Islet of Langerhans (tissue), 1 donor: ENCODE data around the gene SNAP29.
A peak's percentile ranks its signal among the peaks of the same experiment; 100 is the strongest.
"Not testable (repeated sequence)": the region's sequence is repeated elsewhere in the genome, so short reads cannot be mapped to it uniquely, and the experiment has no call there.

Source experiments
- FAIRE-seq: peaks from one replicate; lab custom pipeline; 2011; peaks lifted over from hg19 to GRCh38; lab: Jason Lieb, UNC

SNAP29 gene

GRCh38 chr22:20867179-20868024 lies 8.6 kb downstream of the SNAP29 start:
- FAIRE-seq = peak; percentile 74

GRCh38 chr22:20868025-20868962 lies 9.5 kb downstream of the SNAP29 start:
- FAIRE-seq = no peak

GRCh38 chr22:20869234-20869633 lies 10.4 kb downstream of the SNAP29 start:
- no peak for FAIRE-seq

DNA sequence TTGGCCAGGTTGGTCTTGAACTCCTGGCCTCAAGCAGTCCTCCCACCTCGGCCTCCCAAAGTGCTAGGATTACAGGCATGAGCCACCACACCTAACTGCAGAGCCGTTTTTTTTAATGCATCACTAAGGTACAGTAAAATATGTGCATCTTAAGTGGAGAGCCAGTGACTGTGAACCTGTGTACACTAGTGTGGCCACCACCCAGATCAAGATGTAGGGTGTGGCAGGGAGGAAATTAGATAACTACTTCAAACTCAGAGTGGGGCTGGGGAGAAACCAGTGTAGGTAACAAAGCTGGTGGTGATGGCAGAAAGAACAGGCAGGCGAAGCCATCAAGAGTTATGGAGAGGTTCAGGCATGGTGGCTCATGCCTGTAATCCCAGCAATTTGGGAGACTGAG lies 14.4 kb downstream of the SNAP29 start:
- no peak for FAIRE-seq

DNA sequence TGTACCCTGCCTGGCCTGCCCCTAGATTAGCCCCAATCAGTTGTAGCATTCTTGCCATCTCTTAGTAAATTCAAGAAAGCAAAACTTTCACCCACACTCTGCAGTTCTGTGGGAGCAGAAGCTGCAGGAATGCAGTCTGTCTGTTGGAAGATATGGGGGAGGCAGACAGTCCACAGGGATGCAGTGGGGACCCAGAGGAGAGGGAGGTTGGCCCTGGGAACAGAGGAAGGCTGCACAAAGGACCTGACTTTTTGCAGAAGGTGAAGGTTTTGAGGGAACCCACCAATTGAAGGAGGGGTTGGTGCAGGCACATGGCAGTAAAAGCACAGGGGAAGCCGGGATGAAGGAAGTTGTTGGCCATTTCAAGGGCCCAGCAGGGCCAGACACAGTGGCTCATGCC lies 16.5 kb downstream of the SNAP29 start:
- no peak for FAIRE-seq

- FAIRE-seq = no peak
These were observed 18.9 kb downstream of the SNAP29 start for GRCh38 chr22:20877715-20878114.

DNA sequence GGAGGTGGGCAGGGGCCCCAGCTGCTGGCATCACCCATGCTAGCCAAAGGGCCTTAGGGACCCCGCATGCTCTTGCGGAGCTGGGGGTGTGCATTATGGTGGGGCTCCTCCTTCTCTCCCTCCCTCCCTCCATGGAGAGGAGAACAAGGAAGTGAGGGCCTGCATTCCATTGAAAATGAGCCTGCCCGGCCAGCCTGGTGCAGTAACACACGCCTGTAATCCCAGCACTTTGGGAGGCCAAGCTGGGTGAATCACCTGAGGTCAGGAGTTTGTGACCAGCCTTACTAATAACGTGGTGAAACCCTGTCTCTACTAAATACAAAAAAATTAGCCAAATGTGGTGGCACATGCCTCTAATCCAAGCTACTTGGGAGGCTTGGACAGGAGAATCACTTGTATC lies 22.4 kb downstream of the SNAP29 start:
- no peak for FAIRE-seq

GRCh38 chr22:20881869-20882815 lies 23.3 kb downstream of the SNAP29 start:
- FAIRE-seq = no peak

GRCh38 chr22:20882855-20883254 lies 24.0 kb downstream of the SNAP29 start:
- no peak for FAIRE-seq

GRCh38 chr22:20884454-20884853 lies 25.6 kb downstream of the SNAP29 start:
- FAIRE-seq = no peak

GRCh38 chr22:20885017-20885556 lies 26.3 kb downstream of the SNAP29 start:
- no peak for FAIRE-seq

GRCh38 chr22:20885557-20886323 lies 26.9 kb downstream of the SNAP29 start:
- peak; percentile 61 for FAIRE-seq

DNA sequence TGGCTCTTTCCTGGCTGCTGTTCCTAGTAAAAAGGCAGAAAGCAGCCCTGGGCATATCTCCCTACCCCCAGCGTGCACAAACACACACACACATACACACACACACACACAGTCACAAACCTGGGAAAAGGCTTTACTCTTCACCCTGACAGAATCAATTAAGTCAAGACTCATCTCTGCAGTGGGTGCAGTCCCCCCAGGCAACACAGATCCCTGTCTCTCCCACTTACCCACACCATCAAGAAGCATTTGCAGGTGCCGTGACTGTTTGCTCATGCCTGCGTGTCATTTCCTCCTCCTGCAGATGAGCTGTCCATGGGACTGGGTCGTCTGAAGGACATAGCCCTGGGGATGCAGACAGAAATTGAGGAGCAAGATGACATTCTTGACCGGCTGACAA lies 28.6 kb downstream of the SNAP29 start:
- no peak for FAIRE-seq

DNA sequence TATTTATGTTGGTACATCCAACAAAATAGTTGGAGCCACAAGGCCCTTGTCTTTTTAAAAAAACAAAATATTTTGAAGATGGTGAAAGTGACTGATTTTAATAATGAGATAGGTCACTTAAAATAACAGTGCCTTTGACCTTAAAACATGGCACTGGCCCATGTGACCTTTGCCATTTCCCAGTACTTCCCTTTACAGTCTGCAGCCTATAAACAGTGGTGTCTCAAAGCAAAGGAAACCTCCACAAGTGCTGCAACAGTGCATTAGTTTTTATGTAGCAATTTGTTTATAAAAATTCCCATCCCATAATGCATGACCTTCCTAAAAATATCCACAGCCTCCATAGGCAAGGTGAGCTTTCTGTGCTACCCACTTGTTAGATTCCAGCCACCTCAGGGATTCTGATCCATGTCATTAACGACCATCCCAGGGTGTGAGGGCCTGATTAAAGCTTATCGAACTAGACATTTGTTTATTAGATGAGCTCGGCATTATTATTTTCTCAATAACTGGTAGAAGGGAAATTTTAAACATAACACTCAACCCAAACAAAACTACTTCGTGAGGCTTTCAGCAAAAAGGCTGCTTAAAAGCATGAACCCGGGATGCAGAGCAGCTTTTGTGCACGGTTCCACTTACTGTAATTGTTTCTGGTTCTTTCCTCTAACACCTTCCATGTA lies 30.4 kb downstream of the SNAP29 start:
- FAIRE-seq = no peak

DNA sequence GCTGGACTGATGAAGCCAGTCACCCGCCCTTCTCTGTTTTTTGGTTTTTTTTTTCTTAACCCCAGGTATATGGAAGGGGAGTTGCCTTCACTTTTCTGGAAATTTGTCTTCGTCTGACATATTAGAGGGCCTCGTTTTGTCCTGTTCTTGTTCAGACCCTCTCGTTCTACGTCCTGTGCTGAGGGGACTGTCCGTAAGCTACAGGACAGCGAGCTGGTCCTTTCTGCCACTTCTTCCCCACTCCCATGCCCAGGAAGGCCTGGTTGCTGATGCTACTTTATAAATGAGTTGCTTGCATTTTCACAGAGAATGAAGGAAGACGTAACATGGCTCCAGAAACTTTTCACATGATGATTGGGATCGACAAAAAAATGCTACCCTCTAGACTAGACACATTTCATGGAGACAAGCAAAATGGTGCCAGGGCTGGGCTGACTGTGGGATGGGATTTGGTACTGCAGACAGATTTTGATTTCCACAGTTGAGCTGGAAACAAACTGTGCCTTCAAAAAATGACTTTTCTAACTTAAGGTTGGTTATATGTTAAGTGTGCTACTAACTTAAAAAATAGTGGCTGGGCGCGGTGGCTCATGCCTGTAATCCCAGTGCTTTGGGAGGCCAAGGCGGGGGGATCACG lies 31.2 kb downstream of the SNAP29 start:
- FAIRE-seq = no peak

DNA sequence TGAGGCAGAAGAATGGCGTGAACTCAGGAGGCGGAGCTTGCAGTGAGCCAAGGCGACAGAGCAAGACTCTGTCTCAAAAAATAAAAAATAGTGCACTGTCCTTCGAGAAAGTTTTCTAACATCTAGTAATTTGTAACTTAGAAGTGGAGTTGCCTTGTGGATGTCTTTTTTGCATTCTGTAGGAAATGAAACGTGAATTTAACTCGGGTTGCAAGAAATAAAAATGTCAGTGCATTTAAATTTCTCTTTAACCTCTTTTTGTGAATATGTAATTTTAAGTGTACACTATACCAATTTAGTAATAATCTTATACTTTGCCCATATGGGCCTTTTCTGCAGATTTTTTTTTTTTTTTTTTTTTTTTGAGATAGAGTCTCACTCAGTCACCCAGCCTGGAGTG lies 32.2 kb downstream of the SNAP29 start:
- no peak for FAIRE-seq

DNA sequence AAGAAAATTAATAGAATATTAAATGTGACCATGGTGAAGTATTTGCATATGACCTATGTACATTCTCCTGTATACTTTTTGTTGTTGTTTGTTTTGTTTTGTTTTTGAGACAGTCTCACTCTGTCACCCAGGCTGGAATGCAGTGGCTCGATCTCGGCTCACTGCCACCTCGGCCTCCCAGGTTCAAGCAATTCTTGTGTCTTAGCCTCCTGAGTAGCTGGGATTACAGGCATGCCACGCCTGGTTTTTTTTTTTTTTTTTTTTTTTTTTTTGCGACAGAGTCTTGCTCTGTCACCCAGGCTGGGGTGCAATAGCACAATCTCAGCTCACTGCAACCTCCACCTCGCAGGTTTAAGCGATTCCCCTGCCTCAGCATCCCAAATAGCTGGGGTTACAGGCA lies 38.9 kb downstream of the SNAP29 start:
- FAIRE-seq = not testable (repeated sequence)

- no peak for FAIRE-seq
These were observed 41.1 kb downstream of the SNAP29 start for GRCh38 chr22:20899827-20900423.
